Measurements from ENCODE around the gene ERN2.
A peak's percentile ranks its signal among the peaks of the same experiment; 100 is the strongest.

Gene ERN2

GRCh38 chr16:23640931-23641765 is 71.9 kb downstream of the ERN2 start, which contains the start of the genes DCTN5 and PALB2:
TSS of gene DCTN5 (plus strand) at chr16:23641466. CDS start at chr16:23641543, 77 bp downstream.
TSS of gene PALB2 (minus strand) at chr16:23641310. CDS start at chr16:23641157, 153 bp downstream.
- peak; percentile 59 to 67 for DNase-seq (ENCODE audit: low read depth in 2 of 2, low spot score in 1 of 2)

- DNase-seq (ENCODE audit: low read depth in 2 of 2, low spot score in 1 of 2): no peak
These were observed 72.4 kb downstream of the ERN2 start for GRCh38 chr16:23640615-23640930.

Data from stimulated activated CD8-positive, alpha-beta memory T cell treated with anti-CD3 and anti-CD28 coated beads, Interleukin-4, amount 100 ng/mL, for 1 hour (primary cell).